Activated CD8-positive, alpha-beta T cell treated with anti-CD3 and anti-CD28 coated beads for 36 hours (primary cell): ENCODE data around the gene GRK6. TPM values are rescaled to one million over a fixed set of nuclear protein-coding genes. Genes with fewer than 3 reads are reported as not detected.

Experiments
- ATAC-seq: fragments of 200-7000 bp; cut with Tn5 transposase; one replicate; pipeline ENCODE4 v1.10.0; 2021; ENCODE audit warnings: mild to moderate bottlenecking, moderate library complexity
- CTCF ChIA-PET: fragments of 350-600 bp; sonication (Branson Sonifier 250); formaldehyde crosslinking; loops from one replicate; lab custom pipeline; 2021; ENCODE audit warnings: antibody characterized with exemption; lab: Charles Lee
- POLR2A ChIA-PET: fragments of 350-600 bp; sonication (Branson Sonifier 250); formaldehyde crosslinking; loops from one replicate; lab custom pipeline; 2021; ENCODE audit warnings: antibody characterized with exemption; lab: Charles Lee
- DNase-seq: peaks from one replicate; pipeline ENCODE4 v3.0.0-alpha.2; 2020
- H3K27ac Mint-ChIP-seq: one replicate; pipeline ENCODE4 v1.8.0; 2021; ENCODE audit warnings: mild to moderate bottlenecking, mixed read lengths
- H3K27me3 Mint-ChIP-seq: one replicate; pipeline ENCODE4 v1.8.0; 2021; ENCODE audit warnings: mixed read lengths
- H3K36me3 Mint-ChIP-seq: one replicate; pipeline ENCODE4 v1.8.0; 2021; ENCODE audit warnings: low read depth, mixed read lengths
- H3K4me1 Mint-ChIP-seq: one replicate; pipeline ENCODE4 v1.8.0; 2021; ENCODE audit warnings: low read depth, mixed read lengths
- H3K4me3 Mint-ChIP-seq: one replicate; pipeline ENCODE4 v1.8.0; 2021; ENCODE audit warnings: mild to moderate bottlenecking, moderate library complexity, mixed read lengths
- H3K9me3 Mint-ChIP-seq: one replicate; pipeline ENCODE4 v1.8.0; 2021; ENCODE audit warnings: mixed read lengths
- CTCF ChIP-seq: fragments of 200-600 bp; IDR thresholded peaks from one replicate; pipeline ENCODE4 v1.8.0; 2022; ENCODE audit warnings: antibody characterized with exemption, mild to moderate bottlenecking
- intact Hi-C: fragments of 100-400 bp; cut with micrococcal nuclease; formaldehyde crosslinking; loops from one replicate; pipeline ENCODE4 v1.10.0; 2022
- total RNA-seq, 2 experiments: library from RNA; stranded (reverse); gene quantifications; one replicate each; pipeline ENCODE4 v1.2.3, GENCODE V29; 2021

The GRK6 gene
- total RNA-seq, 2 experiments from 2014 or later = 133 to 137 TPM

- H3K4me1 Mint-ChIP-seq = peaks cover 25% of the 10 kb centered on the region
- H3K27ac Mint-ChIP-seq = no peak overlapping the region
- peaks cover 29% of the 10 kb centered on the region for H3K36me3 Mint-ChIP-seq
- no peaks in the 10 kb centered on the region for H3K9me3 Mint-ChIP-seq
- ChIA-PET POLR2A (interaction anchor here (0.6 to 22.1 kb wide), 4 partner anchors 11 to 48 kb away, joined by 3 to 294 read pairs (median 3); partner anchors contain the start of gene DBN1), CTCF (interaction anchor here (0.9 to 1.0 kb wide), 2 partner anchors 69 to 150 kb away, joined by 3 read pairs; no protein-coding TSS in a partner anchor)
- no peak overlapping the region for H3K4me3 Mint-ChIP-seq
- intact Hi-C loops = loop anchor here (5.0 kb wide), 1 partner anchor 37 kb away; the partner anchor contains the start of gene PDLIM7
- no peak for TF ChIP-seq CTCF
- no peak for DNase-seq
- H3K27me3 Mint-ChIP-seq = no peaks in the 10 kb centered on the region
- ATAC-seq = no peak
Measured at GRCh38 chr5:177459819-177460628, 33.5 kb downstream of the GRK6 start.

DNA sequence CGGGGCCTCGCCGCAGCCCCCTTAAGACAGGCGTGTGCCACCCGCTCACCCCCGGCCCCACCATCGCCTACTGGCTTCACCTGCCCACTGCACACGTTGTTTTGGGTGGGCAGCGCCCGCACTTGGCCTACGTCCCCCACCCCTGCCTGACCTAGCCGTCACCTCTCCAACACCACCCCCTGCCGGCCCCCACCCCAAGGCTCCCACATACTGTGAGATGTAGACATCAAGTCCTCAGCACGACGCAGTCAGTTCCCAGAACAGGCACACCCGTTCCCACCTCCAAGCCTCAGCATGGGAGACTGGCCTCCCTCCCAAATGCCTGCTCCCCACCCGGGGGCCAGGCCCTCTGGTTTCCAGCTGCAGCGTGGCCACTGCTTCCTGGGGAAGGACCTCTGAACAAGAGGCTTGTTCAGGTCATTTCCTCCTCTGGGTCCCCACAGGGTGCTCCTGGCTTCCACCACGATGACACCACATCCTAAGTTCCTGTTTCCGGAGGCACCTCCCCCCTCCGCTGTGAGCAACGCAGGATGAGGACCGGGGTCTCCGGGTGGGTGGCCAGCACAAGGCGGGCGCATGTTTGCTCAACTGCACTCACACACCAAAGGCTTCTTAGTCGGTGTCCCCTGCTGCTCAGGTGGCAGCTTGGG is 35.7 kb downstream of the GRK6 start:
- H3K27me3 Mint-ChIP-seq = no peaks in the 10 kb centered on the region
- H3K9me3 Mint-ChIP-seq = peaks cover 1% of the 10 kb centered on the region
- ChIA-PET POLR2A (interaction anchor here (22.1 to 22.8 kb wide), 2 partner anchors 8 to 12 kb away, joined by 294 read pairs; partner anchors contain the start of genes DBN1 and PRR7), CTCF (interaction anchor here (0.6 to 2.3 kb wide), 5 partner anchors 39 to 152 kb away, joined by 3 to 8 read pairs (median 3); no protein-coding TSS in a partner anchor)
- peak overlapping the region; percentile 74 for H3K27ac Mint-ChIP-seq
- peaks cover 48% of the 10 kb centered on the region for H3K36me3 Mint-ChIP-seq
- no peak for TF ChIP-seq CTCF
- intact Hi-C loops = no loop called here
- H3K4me1 Mint-ChIP-seq = peaks cover 17% of the 10 kb centered on the region
- DNase-seq = peak; percentile 48
- peak overlapping the region; percentile 24 for H3K4me3 Mint-ChIP-seq
- ATAC-seq = peak; percentile 9

- POLR2A ChIA-PET = interaction anchor here (22.1 to 22.8 kb wide), 2 partner anchors 9 to 11 kb away, joined by 294 read pairs; partner anchors contain the start of genes DBN1 and PRR7
- H3K4me1 Mint-ChIP-seq = peaks cover 18% of the 10 kb centered on the region
- CTCF ChIA-PET = interaction anchor here (0.9 to 1.7 kb wide), 5 partner anchors 8 to 76 kb away, joined by 3 to 7 read pairs (median 3); no protein-coding TSS in a partner anchor
- H3K9me3 Mint-ChIP-seq = peaks cover 1% of the 10 kb centered on the region
- peaks cover 61% of the 10 kb centered on the region for H3K36me3 Mint-ChIP-seq
- TF ChIP-seq CTCF = no peak
- intact Hi-C loops = no loop called here
- H3K4me3 Mint-ChIP-seq = no peak overlapping the region
- no peak overlapping the region for H3K27ac Mint-ChIP-seq
- no peaks in the 10 kb centered on the region for H3K27me3 Mint-ChIP-seq
- DNase-seq (no peak), ATAC-seq (no peak)
Measured at GRCh38 chr5:177465044-177465443, 38.6 kb downstream of the GRK6 start.

GRCh38 chr5:177466861-177467260 is 40.4 kb downstream of the GRK6 start:
- DNase-seq = no peak
- intact Hi-C loops = no loop called here
- Mint-ChIP-seq H3K27ac (no peak overlapping the region), H3K9me3 (peaks cover 1% of the 10 kb centered on the region), H3K4me1 (peaks cover 31% of the 10 kb centered on the region), H3K36me3 (peaks cover 69% of the 10 kb centered on the region), H3K27me3 (no peaks in the 10 kb centered on the region), H3K4me3 (no peak overlapping the region)
- no peak for TF ChIP-seq CTCF
- CTCF ChIA-PET = interaction anchor here (1.7 kb wide), 1 partner anchor 10 kb away, joined by 7 read pairs; no protein-coding TSS in a partner anchor
- POLR2A ChIA-PET = interaction anchor here (1.1 to 22.8 kb wide), 2 partner anchors 13 to 39 kb away, joined by 4 to 294 read pairs; partner anchors contain the start of gene PRR7
- ATAC-seq = no peak
